SK-N-SH treated with all-trans-retinoic acid at 6 μM for 48 hours (cell line): ENCODE results near the gene ARHGEF37.

ENCODE experiments used
- ATAC-seq: fragments of 200-7000 bp; cut with Tn5 transposase; 3 replicates; pipeline ENCODE4 v1.9.1; 2020; ENCODE audit warnings: mild to moderate bottlenecking, moderate library complexity
- ARNTL ChIP-seq: fragments of 450-650 bp; formaldehyde crosslinking; IDR thresholded peaks from 2 replicates; pipeline ENCODE4 v1.5.0; 2020; ENCODE audit warnings: low read depth, mild to moderate bottlenecking, moderate library complexity, borderline replicate concordance
- BACH2 ChIP-seq: fragments of 250-450 bp; sonication (Bioruptor Pico); IDR thresholded peaks from 2 replicates; pipeline ENCODE4 v1.9.0; 2021; ENCODE audit warnings: mild to moderate bottlenecking, borderline replicate concordance
- CREB5 ChIP-seq: fragments of 250-450 bp; sonication (Bioruptor Pico); IDR thresholded peaks from 2 replicates; pipeline ENCODE4 v1.5.1; 2020; ENCODE audit warnings: low read depth, mild to moderate bottlenecking, moderate library complexity
- CSDC2 ChIP-seq: fragments of 250-450 bp; sonication (Bioruptor Pico); IDR thresholded peaks from 2 replicates; pipeline ENCODE4 v1.5.0; 2020; ENCODE audit warnings: mild to moderate bottlenecking, moderate library complexity
- ESRRG ChIP-seq: fragments of 250-450 bp; sonication (Bioruptor Pico); IDR thresholded peaks from 2 replicates; pipeline ENCODE4 v1.6.1; 2021; ENCODE audit warnings: mild to moderate bottlenecking
- GLIS3 ChIP-seq: fragments of 250-450 bp; sonication (Bioruptor Pico); IDR thresholded peaks from 2 replicates; pipeline ENCODE4 v1.5.0; 2020; ENCODE audit warnings: mild to moderate bottlenecking, moderate library complexity
- ISL1 ChIP-seq: fragments of 250-450 bp; sonication (Bioruptor Pico); IDR thresholded peaks from 2 replicates; pipeline ENCODE4 v2.1.2; 2022; ENCODE audit warnings: mild to moderate bottlenecking, moderate library complexity
- OSR1 ChIP-seq: fragments of 250-450 bp; sonication (Bioruptor Pico); IDR thresholded peaks from 2 replicates; pipeline ENCODE4 v1.8.0; 2022; ENCODE audit warnings: moderate library complexity, mild to moderate bottlenecking, inconsistent platforms
- PPARA ChIP-seq: fragments of 250-450 bp; sonication (Bioruptor Pico); IDR thresholded peaks from 2 replicates; pipeline ENCODE4 v1.5.0; 2020; ENCODE audit warnings: mild to moderate bottlenecking, borderline replicate concordance
- RARB ChIP-seq: fragments of 250-450 bp; sonication (Bioruptor Pico); IDR thresholded peaks from 2 replicates; pipeline ENCODE4 v1.8.0; 2021; ENCODE audit warnings: mild to moderate bottlenecking, moderate library complexity
- SNAI2 ChIP-seq: fragments of 250-450 bp; sonication (Bioruptor Pico); IDR thresholded peaks from 2 replicates; pipeline ENCODE4 v1.5.0; 2020; ENCODE audit warnings: mild to moderate bottlenecking, moderate library complexity
- TOX ChIP-seq: fragments of 250-450 bp; sonication (Bioruptor Pico); IDR thresholded peaks from 2 replicates; pipeline ENCODE4 v1.8.0; 2021; ENCODE audit warnings: mild to moderate bottlenecking, moderate library complexity, borderline replicate concordance
- ZC3H10 ChIP-seq: fragments of 250-450 bp; sonication (Bioruptor Pico); IDR thresholded peaks from 2 replicates; pipeline ENCODE4 v1.5.1; 2021; ENCODE audit warnings: mild to moderate bottlenecking, moderate library complexity
- ZFP3 ChIP-seq: fragments of 250-450 bp; sonication (Bioruptor Pico); IDR thresholded peaks from 2 replicates; pipeline ENCODE4 v1.5.0; 2020; ENCODE audit warnings: mild to moderate bottlenecking, moderate library complexity
- ZFP30 ChIP-seq: fragments of 450-650 bp; formaldehyde crosslinking; IDR thresholded peaks from 2 replicates; pipeline ENCODE4 v1.5.0; 2022; ENCODE audit warnings: mild to moderate bottlenecking, moderate library complexity
- ZNF565 ChIP-seq: fragments of 450-650 bp; formaldehyde crosslinking; conservative IDR thresholded peaks from 2 replicates; pipeline ENCODE4 v1.5.0; 2020; ENCODE audit warnings: low read depth, mild to moderate bottlenecking, moderate library complexity
- ZNF70 ChIP-seq: fragments of 450-650 bp; formaldehyde crosslinking; IDR thresholded peaks from 2 replicates; pipeline ENCODE4 v1.5.0; 2020; ENCODE audit warnings: mild to moderate bottlenecking, moderate library complexity
- ZNF8 ChIP-seq: fragments of 450-650 bp; formaldehyde crosslinking; IDR thresholded peaks from 2 replicates; pipeline ENCODE4 v1.5.0; 2020; ENCODE audit warnings: mild to moderate bottlenecking, moderate library complexity
- TF ChIP-seq, protein P1 (sequence below): fragments of 250-450 bp; sonication (Bioruptor Pico); IDR thresholded peaks from 2 replicates; pipeline ENCODE4 v1.5.1; 2021; ENCODE audit warnings: mild to moderate bottlenecking, moderate library complexity
- TF ChIP-seq, protein P2 (sequence below): fragments of 250-450 bp; sonication (Bioruptor Pico); IDR thresholded peaks from 2 replicates; pipeline ENCODE4 v1.8.0; 2021; ENCODE audit warnings: low read depth, mild to moderate bottlenecking, moderate library complexity, borderline replicate concordance
- TF ChIP-seq, protein P3 (sequence below): fragments of 250-450 bp; sonication (Bioruptor Pico); IDR thresholded peaks from 2 replicates; pipeline ENCODE4 v1.8.0; 2020; ENCODE audit warnings: mild to moderate bottlenecking, moderate library complexity, borderline replicate concordance
- TF ChIP-seq, protein P4 (sequence below): fragments of 250-450 bp; sonication (Bioruptor Pico); IDR thresholded peaks from 2 replicates; pipeline ENCODE4 v1.5.0; 2020; ENCODE audit warnings: mild to moderate bottlenecking, moderate library complexity

ARHGEF37 gene

GRCh38 chr5:149628846-149629388, 47.6 kb downstream of the ARHGEF37 start:
- no peak for TF ChIP-seq PPARA (CRISPR knock-in tag)
- no peak for TF ChIP-seq CREB5 (CRISPR knock-in tag)
- no peak for TF ChIP-seq ZNF565 (CRISPR knock-in tag)
- no peak for TF ChIP-seq ZNF70
- TF ChIP-seq BACH2 (CRISPR knock-in tag) = no peak
- no peak for TF ChIP-seq RARB (CRISPR knock-in tag)
- no peak for TF ChIP-seq ZNF8 (CRISPR knock-in tag)
- TF ChIP-seq ARNTL (CRISPR knock-in tag) = no peak
- TF ChIP-seq ZC3H10 (CRISPR knock-in tag) = no peak
- TF ChIP-seq, protein P1, sequence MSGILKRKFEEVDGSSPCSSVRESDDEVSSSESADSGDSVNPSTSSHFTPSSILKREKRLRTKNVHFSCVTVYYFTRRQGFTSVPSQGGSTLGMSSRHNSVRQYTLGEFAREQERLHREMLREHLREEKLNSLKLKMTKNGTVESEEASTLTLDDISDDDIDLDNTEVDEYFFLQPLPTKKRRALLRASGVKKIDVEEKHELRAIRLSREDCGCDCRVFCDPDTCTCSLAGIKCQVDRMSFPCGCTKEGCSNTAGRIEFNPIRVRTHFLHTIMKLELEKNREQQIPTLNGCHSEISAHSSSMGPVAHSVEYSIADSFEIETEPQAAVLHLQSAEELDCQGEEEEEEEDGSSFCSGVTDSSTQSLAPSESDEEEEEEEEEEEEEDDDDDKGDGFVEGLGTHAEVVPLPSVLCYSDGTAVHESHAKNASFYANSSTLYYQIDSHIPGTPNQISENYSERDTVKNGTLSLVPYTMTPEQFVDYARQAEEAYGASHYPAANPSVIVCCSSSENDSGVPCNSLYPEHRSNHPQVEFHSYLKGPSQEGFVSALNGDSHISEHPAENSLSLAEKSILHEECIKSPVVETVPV (CRISPR knock-in tag) = no peak
- ATAC-seq = no peak

- TF ChIP-seq, protein P2, sequence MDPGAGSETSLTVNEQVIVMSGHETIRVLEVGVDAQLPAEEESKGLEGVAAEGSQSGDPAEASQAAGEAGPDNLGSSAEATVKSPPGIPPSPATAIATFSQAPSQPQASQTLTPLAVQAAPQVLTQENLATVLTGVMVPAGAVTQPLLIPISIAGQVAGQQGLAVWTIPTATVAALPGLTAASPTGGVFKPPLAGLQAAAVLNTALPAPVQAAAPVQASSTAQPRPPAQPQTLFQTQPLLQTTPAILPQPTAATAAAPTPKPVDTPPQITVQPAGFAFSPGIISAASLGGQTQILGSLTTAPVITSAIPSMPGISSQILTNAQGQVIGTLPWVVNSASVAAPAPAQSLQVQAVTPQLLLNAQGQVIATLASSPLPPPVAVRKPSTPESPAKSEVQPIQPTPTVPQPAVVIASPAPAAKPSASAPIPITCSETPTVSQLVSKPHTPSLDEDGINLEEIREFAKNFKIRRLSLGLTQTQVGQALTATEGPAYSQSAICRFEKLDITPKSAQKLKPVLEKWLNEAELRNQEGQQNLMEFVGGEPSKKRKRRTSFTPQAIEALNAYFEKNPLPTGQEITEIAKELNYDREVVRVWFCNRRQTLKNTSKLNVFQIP (CRISPR knock-in tag) = no peak
- TF ChIP-seq TOX (no peak), OSR1 (CRISPR knock-in tag) (no peak), ZFP30 (no peak), BACH2 (CRISPR knock-in tag) (no peak), SNAI2 (CRISPR knock-in tag) (no peak), ZNF565 (CRISPR knock-in tag) (no peak), ARNTL (CRISPR knock-in tag) (no peak), RARB (CRISPR knock-in tag) (no peak), ZC3H10 (CRISPR knock-in tag) (no peak), ESRRG (CRISPR knock-in tag) (no peak), CSDC2 (CRISPR knock-in tag) (no peak), ZFP3 (CRISPR knock-in tag) (no peak), ZNF70 (no peak), ISL1 (CRISPR knock-in tag) (no peak), GLIS3 (CRISPR knock-in tag) (no peak), CREB5 (CRISPR knock-in tag) (no peak), ZNF8 (CRISPR knock-in tag) (no peak)
- TF ChIP-seq, protein P3, sequence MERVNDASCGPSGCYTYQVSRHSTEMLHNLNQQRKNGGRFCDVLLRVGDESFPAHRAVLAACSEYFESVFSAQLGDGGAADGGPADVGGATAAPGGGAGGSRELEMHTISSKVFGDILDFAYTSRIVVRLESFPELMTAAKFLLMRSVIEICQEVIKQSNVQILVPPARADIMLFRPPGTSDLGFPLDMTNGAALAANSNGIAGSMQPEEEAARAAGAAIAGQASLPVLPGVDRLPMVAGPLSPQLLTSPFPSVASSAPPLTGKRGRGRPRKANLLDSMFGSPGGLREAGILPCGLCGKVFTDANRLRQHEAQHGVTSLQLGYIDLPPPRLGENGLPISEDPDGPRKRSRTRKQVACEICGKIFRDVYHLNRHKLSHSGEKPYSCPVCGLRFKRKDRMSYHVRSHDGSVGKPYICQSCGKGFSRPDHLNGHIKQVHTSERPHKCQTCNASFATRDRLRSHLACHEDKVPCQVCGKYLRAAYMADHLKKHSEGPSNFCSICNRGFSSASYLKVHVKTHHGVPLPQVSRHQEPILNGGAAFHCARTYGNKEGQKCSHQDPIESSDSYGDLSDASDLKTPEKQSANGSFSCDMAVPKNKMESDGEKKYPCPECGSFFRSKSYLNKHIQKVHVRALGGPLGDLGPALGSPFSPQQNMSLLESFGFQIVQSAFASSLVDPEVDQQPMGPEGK (CRISPR knock-in tag) = no peak
- no peak for ATAC-seq
Observed at GRCh38 chr5:149629421-149629820, 48.1 kb downstream of the ARHGEF37 start.

DNA sequence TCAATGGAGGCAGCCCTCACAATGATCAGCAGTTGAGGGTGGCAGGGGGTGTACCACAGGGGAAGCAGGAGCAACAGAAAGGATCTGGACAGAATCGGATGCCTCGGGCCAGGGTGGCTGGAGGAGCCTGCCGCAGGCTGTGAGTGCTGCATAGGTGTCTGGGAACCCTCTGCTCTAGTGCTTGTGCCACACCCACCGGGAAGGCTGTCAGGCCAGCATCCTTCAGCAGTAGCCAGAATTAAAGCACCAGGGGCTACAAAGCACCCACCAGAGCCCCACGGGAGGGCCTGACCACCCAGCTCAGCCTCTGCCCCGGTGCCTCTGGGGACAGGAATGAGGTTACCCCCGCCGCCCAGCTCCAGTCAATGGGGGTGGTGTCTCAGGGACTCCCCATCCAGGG, 49.0 kb downstream of the ARHGEF37 start:
- no peak for ATAC-seq
- TF ChIP-seq CREB5 (CRISPR knock-in tag) (no peak), ARNTL (CRISPR knock-in tag) (no peak), ZFP3 (CRISPR knock-in tag) (no peak), ZNF70 (no peak), ZFP30 (no peak), OSR1 (CRISPR knock-in tag) (no peak), ESRRG (CRISPR knock-in tag) (no peak), CSDC2 (CRISPR knock-in tag) (no peak), BACH2 (CRISPR knock-in tag) (no peak), ZNF8 (CRISPR knock-in tag) (no peak), ZNF565 (CRISPR knock-in tag) (no peak), ISL1 (CRISPR knock-in tag) (no peak), GLIS3 (CRISPR knock-in tag) (no peak), SNAI2 (CRISPR knock-in tag) (no peak), RARB (CRISPR knock-in tag) (no peak)
- TF ChIP-seq, protein P4, sequence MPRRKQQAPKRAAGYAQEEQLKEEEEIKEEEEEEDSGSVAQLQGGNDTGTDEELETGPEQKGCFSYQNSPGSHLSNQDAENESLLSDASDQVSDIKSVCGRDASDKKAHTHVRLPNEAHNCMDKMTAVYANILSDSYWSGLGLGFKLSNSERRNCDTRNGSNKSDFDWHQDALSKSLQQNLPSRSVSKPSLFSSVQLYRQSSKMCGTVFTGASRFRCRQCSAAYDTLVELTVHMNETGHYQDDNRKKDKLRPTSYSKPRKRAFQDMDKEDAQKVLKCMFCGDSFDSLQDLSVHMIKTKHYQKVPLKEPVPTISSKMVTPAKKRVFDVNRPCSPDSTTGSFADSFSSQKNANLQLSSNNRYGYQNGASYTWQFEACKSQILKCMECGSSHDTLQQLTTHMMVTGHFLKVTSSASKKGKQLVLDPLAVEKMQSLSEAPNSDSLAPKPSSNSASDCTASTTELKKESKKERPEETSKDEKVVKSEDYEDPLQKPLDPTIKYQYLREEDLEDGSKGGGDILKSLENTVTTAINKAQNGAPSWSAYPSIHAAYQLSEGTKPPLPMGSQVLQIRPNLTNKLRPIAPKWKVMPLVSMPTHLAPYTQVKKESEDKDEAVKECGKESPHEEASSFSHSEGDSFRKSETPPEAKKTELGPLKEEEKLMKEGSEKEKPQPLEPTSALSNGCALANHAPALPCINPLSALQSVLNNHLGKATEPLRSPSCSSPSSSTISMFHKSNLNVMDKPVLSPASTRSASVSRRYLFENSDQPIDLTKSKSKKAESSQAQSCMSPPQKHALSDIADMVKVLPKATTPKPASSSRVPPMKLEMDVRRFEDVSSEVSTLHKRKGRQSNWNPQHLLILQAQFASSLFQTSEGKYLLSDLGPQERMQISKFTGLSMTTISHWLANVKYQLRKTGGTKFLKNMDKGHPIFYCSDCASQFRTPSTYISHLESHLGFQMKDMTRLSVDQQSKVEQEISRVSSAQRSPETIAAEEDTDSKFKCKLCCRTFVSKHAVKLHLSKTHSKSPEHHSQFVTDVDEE = no peak
- TF ChIP-seq, protein P3 (CRISPR knock-in tag) = no peak
